ENCODE results near the gene PPT2. TPM values are rescaled to one million over a fixed set of nuclear protein-coding genes. Genes with fewer than 3 reads are reported as not detected.

PPT2 gene
- total and polyA plus RNA-seq, 2 of the 8 experiments (the other 6 are each of a cell fraction or from before 2014, with no cell fraction given) = 24.1 to 39.5 TPM

GRCh38 chr6:32151863-32152768 lies 1.8 kb upstream of the PPT2 start, which contains the start of gene PRRT1:
TSS of gene PRRT1 (minus strand) at chr6:32151939. CDS start at chr6:32151827, 112 bp downstream.
- WGBS, 2 experiments (ENCODE audit: extremely low coverage in 1 of 2, insufficient coverage in 1 of 2, insufficient read length in 1 of 2, insufficient replicate concordance in 2 of 2, low coverage in 1 of 2, low lambda C conversion rate in 2 of 2, missing lambda C conversion rate in 1 of 2) = 15% methylated on average over 9 of the region's 24 CpGs; no CpG with 5 or more reads in 1 of the 2 experiments
- Histone ChIP-seq H3K14ac (ENCODE audit: insufficient read length) (no peak within 1 kb of the TSS), H2AFZ (ENCODE audit: low read length) (no peak within 1 kb of the TSS), H3K9me3 (ENCODE audit: insufficient read depth in 2 of 2, low read depth in 1 of 2, low read length in 1 of 2) (no peaks in the 10 kb centered on the region), H3K4ac (replicated peaks; ENCODE audit: insufficient read length, low read depth, low read length) (peak within 1 kb of the TSS; percentile 10), H2AK5ac (ENCODE audit: low read depth, low read length) (no peak within 1 kb of the TSS; the same call in 1 of the 2 replicates), H4K8ac (ENCODE audit: extremely low read depth, insufficient read depth, low read length) (no peak within 1 kb of the TSS), H3K79me1 (ENCODE audit: low read depth, low read length) (0 out of 2 replicates have a peak, but pooled peaks cover 3% of the 10 kb centered on the region), H3K4me1 (replicated peaks in 1 of 4; ENCODE audit: control insufficient read depth in 3 of 4, insufficient read depth in 4 of 4, low read length in 3 of 4) (peaks cover 13 to 36% (median 16%) of the 10 kb centered on the region in 4 experiments), H3K27me3 (replicated peaks in 1 of 4; ENCODE audit: control insufficient read depth in 3 of 4, extremely low read depth in 1 of 4, insufficient read depth in 3 of 4, low read length in 3 of 4) (peaks cover 4 to 41% (median 37%) of the 10 kb centered on the region in 4 experiments), H3K23ac (ENCODE audit: insufficient read length) (no peak within 1 kb of the TSS), H3K23me2 (ENCODE audit: low read depth, low read length) (peaks cover 25% of the 10 kb centered on the region), H3K4me2 (ENCODE audit: insufficient read depth in 1 of 2, low read depth in 2 of 2, low read length in 2 of 2) (peak within 1 kb of the TSS; percentile 94 to 100), H2BK12ac (ENCODE audit: low read depth, low read length) (no peak within 1 kb of the TSS; the same call in 1 of the 2 replicates), H3K56ac (replicated peaks; ENCODE audit: insufficient read length, low read depth, low read length) (no peak within 1 kb of the TSS), H3K4me3 (ENCODE audit: extremely low read depth in 1 of 4, insufficient read depth in 2 of 4, low read depth in 3 of 4, low read length in 4 of 4) (peak within 1 kb of the TSS; percentile 77 to 98 (median 92); a peak in 7 of 8 replicates), H2BK5ac (ENCODE audit: low read depth, low read length) (peak within 1 kb of the TSS; percentile 44; the same call in 1 of the 2 replicates), H3K79me2 (ENCODE audit: control insufficient read depth in 1 of 2, insufficient read depth in 2 of 2, low read length in 2 of 2) (peaks cover 0 to 5% of the 10 kb centered on the region in 2 experiments; a peak in 1 of 4 replicates), H4K91ac (replicated peaks; ENCODE audit: insufficient read length, low read length) (peak within 1 kb of the TSS; percentile 18), H3K9ac (replicated peaks in 1 of 4; ENCODE audit: extremely low read depth in 1 of 4, low read depth in 3 of 4, low read length in 3 of 4) (peak within 1 kb of the TSS in 1 of 4 experiments; percentile 19; a peak in 3 of 7 replicates), H4K5ac (ENCODE audit: insufficient read length, low read depth, low read length) (no peak within 1 kb of the TSS), H4K20me1 (replicated peaks in 1 of 2; ENCODE audit: control insufficient read depth in 1 of 2, insufficient read depth in 2 of 2, low read length in 2 of 2) (no peaks in the 10 kb centered on the region), H3K36me3 (ENCODE audit: control insufficient read depth in 2 of 4, insufficient read depth in 4 of 4, low read length in 3 of 4) (peaks cover 2 to 4% (median 4%) of the 10 kb centered on the region in 4 experiments; a peak in 4 of 8 replicates), H3K27ac (ENCODE audit: low read depth, low read length) (no peak within 1 kb of the TSS), H2BK20ac (ENCODE audit: low read length) (0 out of 2 replicates have a peak within 1 kb of the TSS, but pooled peaks have one; percentile 21), H3K18ac (ENCODE audit: extremely low read depth, low read length) (peak within 1 kb of the TSS; percentile 62; the same call in 1 of the 2 replicates), H2BK15ac (ENCODE audit: low read length) (peak within 1 kb of the TSS; percentile 98; the same call in 1 of the 2 replicates), H2BK120ac (replicated peaks; ENCODE audit: low read depth, low read length) (no peak within 1 kb of the TSS)
- ChIA-PET CTCF (ENCODE audit: partially characterized antibody) (interaction anchor here (1.0 to 4.7 kb wide), 9 partner anchors 11 to 44 kb away, joined by 3 to 23 read pairs (median 5); partner anchors contain the start of genes ATF6B and EGFL8), POLR2A (ENCODE audit: partially characterized antibody) (interaction anchor here (0.7 to 4.7 kb wide), 22 partner anchors 9 to 81 kb away, joined by 3 to 30 read pairs (median 4); partner anchors contain the start of genes ATF6B, EGFL8, FKBPL and GPSM3)
- DNase-seq (ENCODE audit: low read depth in 1 of 2, low spot score in 2 of 2) (peak in 1 of 2 experiments; percentile 51), FAIRE-seq (no peak)
- TF ChIP-seq SP2 (IDR thresholded peaks at IDR 0.05; ENCODE audit: low read length) = no peak
- no peak for TF ChIP-seq KDM5A (IDR thresholded peaks at IDR 0.05; ENCODE audit: low read length)
- TF ChIP-seq CEBPB (IDR thresholded peaks at IDR 0.05; ENCODE audit: low read depth, low read length) = no peak
- TF ChIP-seq EGR1 (IDR thresholded peaks at IDR 0.05; ENCODE audit: borderline replicate concordance, low read depth, low read length) = no peak
- TF ChIP-seq KDM1A (IDR thresholded peaks at IDR 0.05; ENCODE audit: borderline replicate concordance, low read length) = no peak
- no peak for TF ChIP-seq SIRT6 (IDR thresholded peaks at IDR 0.05; ENCODE audit: low read length)
- TF ChIP-seq TAF1 (IDR thresholded peaks at IDR 0.05; ENCODE audit: low read depth, low read length) = no peak
- no peak for TF ChIP-seq CBX5 (IDR thresholded peaks at IDR 0.05; ENCODE audit: low read depth, low read length)
- TF ChIP-seq MAFK (IDR thresholded peaks at IDR 0.05; ENCODE audit: low read depth, low read length) = no peak
- TF ChIP-seq EP300 (IDR thresholded peaks at IDR 0.05; ENCODE audit: borderline replicate concordance in 1 of 2, low read depth in 2 of 2, low read length in 2 of 2) = no peak
- TF ChIP-seq CTBP2 (IDR thresholded peaks at IDR 0.05; ENCODE audit: borderline replicate concordance, insufficient read depth, insufficient read length, low read length) = no peak

All from H1 (cell line).